Measurements from ENCODE around the gene MYLK4. TPM values are rescaled to one million over a fixed set of nuclear protein-coding genes. Genes with fewer than 3 reads are reported as not detected.

The MYLK4 gene
- polyA plus RNA-seq, 12 donors, result 5.8 to 20.3 (median 11.5) TPM; not detected in 1

GRCh38 chr6:2760882-2761842 is 10.4 kb upstream of the MYLK4 start:
- DNase-seq, result no peak

- no peak for DNase-seq
These were observed 8.3 kb upstream of the MYLK4 start for GRCh38 chr6:2758980-2759379.

- DNase-seq, result no peak
These were observed 6.0 kb upstream of the MYLK4 start for GRCh38 chr6:2756687-2757224.

- DNase-seq, result no peak
These were observed 5.5 kb upstream of the MYLK4 start for GRCh38 chr6:2756241-2756640.

GRCh38 chr6:2755456-2755855 is 4.7 kb upstream of the MYLK4 start:
- no peak for DNase-seq

GRCh38 chr6:2754911-2755310 is 4.2 kb upstream of the MYLK4 start:
- DNase-seq, result no peak

- DNase-seq, result no peak
These were observed 3.7 kb upstream of the MYLK4 start for GRCh38 chr6:2754393-2754792.

- DNase-seq, result no peak
These were observed 3.0 kb upstream of the MYLK4 start for GRCh38 chr6:2753743-2754142.

- no peak for DNase-seq
These were observed 2.4 kb upstream of the MYLK4 start for GRCh38 chr6:2753110-2753489.

GRCh38 chr6:2752477-2753109 is 1.9 kb upstream of the MYLK4 start:
- DNase-seq, result no peak

- DNase-seq, result no peak
These were observed 1.1 kb upstream of the MYLK4 start for GRCh38 chr6:2751871-2752270.

GRCh38 chr6:2749969-2750600 is 637 bp downstream of the MYLK4 start:
- peak; percentile 75 for DNase-seq

- no peak for DNase-seq
These were observed 2.5 kb downstream of the MYLK4 start for GRCh38 chr6:2748183-2748582.

- no peak for DNase-seq
These were observed 4.1 kb downstream of the MYLK4 start for GRCh38 chr6:2746557-2747061.

- DNase-seq, result no peak
These were observed 5.5 kb downstream of the MYLK4 start for GRCh38 chr6:2745246-2745645.

- no peak for DNase-seq
These were observed 5.9 kb downstream of the MYLK4 start for GRCh38 chr6:2744778-2745177.

- DNase-seq, result no peak
These were observed 6.4 kb downstream of the MYLK4 start for GRCh38 chr6:2744209-2744771.

- DNase-seq, result no peak
These were observed 7.2 kb downstream of the MYLK4 start for GRCh38 chr6:2743280-2744208.

GRCh38 chr6:2741756-2742155 is 9.0 kb downstream of the MYLK4 start:
- no peak for DNase-seq

GRCh38 chr6:2740581-2740980 is 10.1 kb downstream of the MYLK4 start:
- no peak for DNase-seq

- DNase-seq, result no peak
These were observed 11.4 kb downstream of the MYLK4 start for GRCh38 chr6:2739335-2739734.

Measured in muscle of arm (tissue), 12 donors.